ENCODE data around the gene PEX26.

DNA sequence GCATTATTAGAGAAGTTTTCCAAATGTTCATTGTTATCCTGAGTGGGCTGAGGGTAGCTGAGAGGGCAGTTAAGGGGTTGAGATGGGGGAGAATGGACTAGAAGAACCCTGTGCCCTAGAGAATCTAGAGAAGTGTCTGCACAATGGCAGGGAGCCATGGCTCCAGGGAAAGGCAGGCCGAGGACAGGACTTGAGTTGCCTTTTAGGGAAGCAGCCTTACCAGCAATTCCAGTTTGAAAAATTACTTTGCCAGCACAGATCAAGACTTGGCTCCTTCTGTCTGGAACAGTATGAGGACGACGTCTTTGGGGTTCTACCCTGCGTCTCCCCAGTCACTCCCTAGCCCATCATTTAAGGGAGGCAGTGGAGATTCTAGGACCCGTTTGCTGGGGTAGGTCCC is 27.7 kb upstream of the PEX26 start:
- TF ChIP-seq, protein P1, sequence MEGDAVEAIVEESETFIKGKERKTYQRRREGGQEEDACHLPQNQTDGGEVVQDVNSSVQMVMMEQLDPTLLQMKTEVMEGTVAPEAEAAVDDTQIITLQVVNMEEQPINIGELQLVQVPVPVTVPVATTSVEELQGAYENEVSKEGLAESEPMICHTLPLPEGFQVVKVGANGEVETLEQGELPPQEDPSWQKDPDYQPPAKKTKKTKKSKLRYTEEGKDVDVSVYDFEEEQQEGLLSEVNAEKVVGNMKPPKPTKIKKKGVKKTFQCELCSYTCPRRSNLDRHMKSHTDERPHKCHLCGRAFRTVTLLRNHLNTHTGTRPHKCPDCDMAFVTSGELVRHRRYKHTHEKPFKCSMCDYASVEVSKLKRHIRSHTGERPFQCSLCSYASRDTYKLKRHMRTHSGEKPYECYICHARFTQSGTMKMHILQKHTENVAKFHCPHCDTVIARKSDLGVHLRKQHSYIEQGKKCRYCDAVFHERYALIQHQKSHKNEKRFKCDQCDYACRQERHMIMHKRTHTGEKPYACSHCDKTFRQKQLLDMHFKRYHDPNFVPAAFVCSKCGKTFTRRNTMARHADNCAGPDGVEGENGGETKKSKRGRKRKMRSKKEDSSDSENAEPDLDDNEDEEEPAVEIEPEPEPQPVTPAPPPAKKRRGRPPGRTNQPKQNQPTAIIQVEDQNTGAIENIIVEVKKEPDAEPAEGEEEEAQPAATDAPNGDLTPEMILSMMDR (conservative IDR thresholded peaks at IDR 0.05; ENCODE audit: low read length) = no peak
- TF ChIP-seq EZH2phosphoT487 (IDR thresholded peaks at IDR 0.05; ENCODE audit: borderline replicate concordance, low read depth, low read length) = no peak
